Activated naive CD8-positive, alpha-beta T cell treated with anti-CD3 and anti-CD28 coated beads, Interleukin-2, amount 10 ng/mL, durations not matched to agents 7 days and 5 days (primary cell): ENCODE data around the gene OR13J1. TPM values are rescaled to one million over a fixed set of nuclear protein-coding genes. Genes with fewer than 3 reads are reported as not detected.
"Not testable (repeated sequence)": the region's sequence is repeated elsewhere in the genome, so short reads cannot be mapped to it uniquely, and the experiment has no call there.

Experiments used
- ATAC-seq: fragments of 150-1000 bp; cut with Tn5 transposase; one replicate; pipeline ENCODE4 v1.10.0; 2021; ENCODE audit warnings: low read depth, moderate library complexity
- POLR2A ChIA-PET: fragments of 350-600 bp; sonication (Branson Sonifier 250); formaldehyde crosslinking; loops from one replicate; lab custom pipeline; 2021; ENCODE audit warnings: antibody characterized with exemption; lab: Charles Lee
- DNase-seq: peaks from one replicate; pipeline ENCODE4 v3.0.0; 2021
- H3K27ac Mint-ChIP-seq: one replicate; pipeline ENCODE4 v1.8.0; 2022; ENCODE audit warnings: mild to moderate bottlenecking, mixed read lengths
- H3K27me3 Mint-ChIP-seq: one replicate; pipeline ENCODE4 v1.8.0; 2022; ENCODE audit warnings: mild to moderate bottlenecking, moderate library complexity, mixed read lengths
- H3K36me3 Mint-ChIP-seq: one replicate; pipeline ENCODE4 v1.8.0; 2021; ENCODE audit warnings: mild to moderate bottlenecking, mixed read lengths
- H3K4me1 Mint-ChIP-seq: one replicate; pipeline ENCODE4 v1.8.0; 2021; ENCODE audit warnings: mixed read lengths
- H3K4me3 Mint-ChIP-seq: one replicate; pipeline ENCODE4 v1.8.0; 2022; ENCODE audit warnings: mild to moderate bottlenecking, moderate library complexity, mixed read lengths
- H3K9me3 Mint-ChIP-seq: one replicate; pipeline ENCODE4 v1.8.0; 2021; ENCODE audit warnings: mixed read lengths
- total RNA-seq, 2 experiments: library from RNA; stranded (reverse); gene quantifications; one replicate each; pipeline ENCODE4 v1.2.3, GENCODE V29; 2021

The OR13J1 gene
- total RNA-seq: not detected

GRCh38 chr9:35870351-35870923, at the start of gene OR13J1:
OR13J1 (minus strand) TSS chr9:35870401; CDS start chr9:35870401, 0 bp downstream.
- no peaks in the 10 kb centered on the region for H3K36me3 Mint-ChIP-seq
- no peaks in the 10 kb centered on the region for H3K9me3 Mint-ChIP-seq
- H3K4me3 Mint-ChIP-seq: no peak within 1 kb of the TSS
- peaks cover 4% of the 10 kb centered on the region for H3K4me1 Mint-ChIP-seq
- H3K27me3 Mint-ChIP-seq: peaks cover 10% of the 10 kb centered on the region
- DNase-seq: no peak
- peak within 1 kb of the TSS; percentile 54 for H3K27ac Mint-ChIP-seq
- POLR2A ChIA-PET: no interaction called here
- ATAC-seq: no peak

- H3K9me3 Mint-ChIP-seq: no peaks in the 10 kb centered on the region
- peaks cover 2% of the 10 kb centered on the region for H3K4me1 Mint-ChIP-seq
- no peak overlapping the region for H3K27ac Mint-ChIP-seq
- ATAC-seq: no peak
- H3K27me3 Mint-ChIP-seq: no peaks in the 10 kb centered on the region
- H3K36me3 Mint-ChIP-seq: no peaks in the 10 kb centered on the region
- no peak overlapping the region for H3K4me3 Mint-ChIP-seq
- no peak for DNase-seq
- POLR2A ChIA-PET: no interaction called here
Observed at GRCh38 chr9:35919212-35920008, 49.2 kb upstream of the OR13J1 start.

GRCh38 chr9:35918780-35919179, 48.6 kb upstream of the OR13J1 start:
- POLR2A ChIA-PET: no interaction called here
- no peaks in the 10 kb centered on the region for H3K27me3 Mint-ChIP-seq
- no peaks in the 10 kb centered on the region for H3K9me3 Mint-ChIP-seq
- H3K4me1 Mint-ChIP-seq: no peaks in the 10 kb centered on the region
- H3K4me3 Mint-ChIP-seq: no peak overlapping the region
- no peak for ATAC-seq
- H3K27ac Mint-ChIP-seq: no peak overlapping the region
- DNase-seq: no peak
- H3K36me3 Mint-ChIP-seq: no peaks in the 10 kb centered on the region

GRCh38 chr9:35917261-35917660, 47.1 kb upstream of the OR13J1 start:
- no peak for DNase-seq
- Mint-ChIP-seq H3K27ac (no peak overlapping the region), H3K27me3 (no peaks in the 10 kb centered on the region), H3K9me3 (no peaks in the 10 kb centered on the region), H3K4me1 (no peaks in the 10 kb centered on the region), H3K36me3 (no peaks in the 10 kb centered on the region), H3K4me3 (no peak overlapping the region)
- POLR2A ChIA-PET: interaction anchor here (0.6 to 1.4 kb wide), 2 partner anchors 23 to 280 kb away, joined by 3 read pairs; no protein-coding TSS in a partner anchor
- no peak for ATAC-seq

- Mint-ChIP-seq H3K4me3 (no peak overlapping the region), H3K27me3 (no peaks in the 10 kb centered on the region), H3K36me3 (no peaks in the 10 kb centered on the region), H3K9me3 (no peaks in the 10 kb centered on the region), H3K4me1 (peaks cover 7% of the 10 kb centered on the region), H3K27ac (no peak overlapping the region)
- ATAC-seq (no peak), DNase-seq (no peak)
- POLR2A ChIA-PET: no interaction called here
Observed at GRCh38 chr9:35915681-35916294, 45.6 kb upstream of the OR13J1 start.

- Mint-ChIP-seq H3K4me1 (peaks cover 15% of the 10 kb centered on the region), H3K27ac (no peak overlapping the region), H3K4me3 (no peak overlapping the region), H3K36me3 (no peaks in the 10 kb centered on the region), H3K9me3 (no peaks in the 10 kb centered on the region), H3K27me3 (no peaks in the 10 kb centered on the region)
- POLR2A ChIA-PET: no interaction called here
- ATAC-seq (peak; percentile 37), DNase-seq (peak; percentile 37)
Observed at GRCh38 chr9:35914301-35914807, 44.2 kb upstream of the OR13J1 start.

GRCh38 chr9:35913429-35913828, 43.2 kb upstream of the OR13J1 start:
- H3K4me3 Mint-ChIP-seq, POLR2A ChIA-PET, H3K9me3 Mint-ChIP-seq: not testable (repeated sequence)

GRCh38 chr9:35912791-35913400, 42.7 kb upstream of the OR13J1 start:
- Mint-ChIP-seq H3K27ac (no peak overlapping the region), H3K4me1 (peaks cover 19% of the 10 kb centered on the region), H3K4me3 (no peak overlapping the region), H3K36me3 (no peaks in the 10 kb centered on the region), H3K27me3 (no peaks in the 10 kb centered on the region), H3K9me3 (no peaks in the 10 kb centered on the region)
- DNase-seq: no peak
- POLR2A ChIA-PET: no interaction called here
- no peak for ATAC-seq

More at GRCh38 chr9:35913429-35913828, 43.2 kb upstream of the OR13J1 start:
- DNase-seq, ATAC-seq, H3K36me3 Mint-ChIP-seq, H3K27me3 Mint-ChIP-seq, H3K27ac Mint-ChIP-seq: not testable (repeated sequence)
- H3K4me1 Mint-ChIP-seq: peaks cover 16% of the 10 kb centered on the region

GRCh38 chr9:35911690-35912089, 41.5 kb upstream of the OR13J1 start:
- ATAC-seq: no peak
- no peaks in the 10 kb centered on the region for H3K9me3 Mint-ChIP-seq
- H3K4me3 Mint-ChIP-seq: no peak overlapping the region
- no peak for DNase-seq
- H3K27ac Mint-ChIP-seq: no peak overlapping the region
- POLR2A ChIA-PET: interaction anchor here (0.5 kb wide), 1 partner anchor 274 kb away, joined by 5 read pairs; no protein-coding TSS in a partner anchor
- peaks cover 21% of the 10 kb centered on the region for H3K4me1 Mint-ChIP-seq
- H3K27me3 Mint-ChIP-seq: no peaks in the 10 kb centered on the region
- no peaks in the 10 kb centered on the region for H3K36me3 Mint-ChIP-seq

GRCh38 chr9:35910613-35911359, 40.6 kb upstream of the OR13J1 start:
- peak overlapping the region; percentile 93 for H3K27ac Mint-ChIP-seq
- peak overlapping the region; percentile 75 for H3K4me3 Mint-ChIP-seq
- POLR2A ChIA-PET: interaction anchor here (0.5 kb wide), 1 partner anchor 275 kb away, joined by 5 read pairs; no protein-coding TSS in a partner anchor
- peak; percentile 50 for DNase-seq
- no peaks in the 10 kb centered on the region for H3K36me3 Mint-ChIP-seq
- H3K4me1 Mint-ChIP-seq: peaks cover 21% of the 10 kb centered on the region
- ATAC-seq: peak; percentile 62
- H3K27me3 Mint-ChIP-seq: no peaks in the 10 kb centered on the region
- no peaks in the 10 kb centered on the region for H3K9me3 Mint-ChIP-seq

GRCh38 chr9:35909687-35910612, 39.7 kb upstream of the OR13J1 start:
- POLR2A ChIA-PET: no interaction called here

GRCh38 chr9:35909274-35909673, 39.1 kb upstream of the OR13J1 start, which contains the start of gene SPAAR:
SPAAR (plus strand) TSS chr9:35909490; CDS start chr9:35910464, 974 bp downstream.
- no peak for DNase-seq
- Mint-ChIP-seq H3K4me3 (no peak within 1 kb of the TSS), H3K27me3 (no peaks in the 10 kb centered on the region), H3K9me3 (no peaks in the 10 kb centered on the region), H3K27ac (peak within 1 kb of the TSS; percentile 60), H3K4me1 (peaks cover 21% of the 10 kb centered on the region), H3K36me3 (no peaks in the 10 kb centered on the region)
- POLR2A ChIA-PET: no interaction called here
- ATAC-seq: no peak

More at GRCh38 chr9:35909687-35910612, 39.7 kb upstream of the OR13J1 start:
- no peaks in the 10 kb centered on the region for H3K9me3 Mint-ChIP-seq
- H3K27me3 Mint-ChIP-seq: no peaks in the 10 kb centered on the region
- peaks cover 21% of the 10 kb centered on the region for H3K4me1 Mint-ChIP-seq
- DNase-seq: no peak
- peak overlapping the region; percentile 14 for H3K27ac Mint-ChIP-seq
- no peaks in the 10 kb centered on the region for H3K36me3 Mint-ChIP-seq
- no peak overlapping the region for H3K4me3 Mint-ChIP-seq
- no peak for ATAC-seq
